Kidney epithelial cell (primary cell): ENCODE results near the gene DDR1. TPM values are rescaled to one million over a fixed set of nuclear protein-coding genes. Genes with fewer than 3 reads are reported as not detected.

Experiments used
- DNase-seq: peaks from one replicate; pipeline ENCODE4 v3.0.0-alpha.2; 2010; ENCODE audit warnings: low read depth
- H3K27me3 ChIP-seq: 2 replicates; pipeline ENCODE4 v1.6.0; 2011; ENCODE audit warnings: low read length; ENCODE audit not compliant: control insufficient read depth, insufficient read depth
- H3K36me3 ChIP-seq: 2 replicates; pipeline ENCODE4 v1.5.1; 2011; ENCODE audit warnings: low read length; ENCODE audit not compliant: control insufficient read depth, insufficient read depth
- H3K4me3 ChIP-seq: 2 replicates; pipeline ENCODE4 v1.5.1; 2011; ENCODE audit warnings: low read depth, mild to moderate bottlenecking, control low read depth, low read length
- CTCF ChIP-seq: IDR thresholded peaks from 2 replicates; pipeline ENCODE4 v1.5.1; 2011; ENCODE audit warnings: mild to moderate bottlenecking, moderate library complexity, low read length, control low read depth, inconsistent platforms; ENCODE audit not compliant: insufficient read depth, poor library complexity, severe bottlenecking
- total RNA-seq: library from RNA; depleted of rRNA; stranded (reverse); fragments of >200 nt; gene quantifications from 2 replicates; pipeline ENCODE4 v1.2.3, GENCODE V29; 2015

DDR1 gene
- total RNA-seq, 1 donor from 2014 or later: 171 TPM

- no peak for DNase-seq
- no peak for TF ChIP-seq CTCF
- H3K36me3 ChIP-seq: no peaks in the 10 kb centered on the region
- H3K4me3 ChIP-seq: no peak overlapping the region
- no peaks in the 10 kb centered on the region for H3K27me3 ChIP-seq
These were observed 50.7 kb downstream of the DDR1 start for GRCh38 chr6:30935018-30935417.

- H3K4me3 ChIP-seq: no peak overlapping the region
- H3K36me3 ChIP-seq: no peaks in the 10 kb centered on the region
- H3K27me3 ChIP-seq: no peaks in the 10 kb centered on the region
- no peak for DNase-seq
- no peak for TF ChIP-seq CTCF
These were observed 52.9 kb downstream of the DDR1 start for GRCh38 chr6:30937265-30937664.

- no peak for DNase-seq
- TF ChIP-seq CTCF: no peak
- no peak overlapping the region for H3K4me3 ChIP-seq
- no peaks in the 10 kb centered on the region for H3K36me3 ChIP-seq
- H3K27me3 ChIP-seq: no peaks in the 10 kb centered on the region
These were observed 54.4 kb downstream of the DDR1 start for GRCh38 chr6:30938730-30939129.

- Histone ChIP-seq H3K27me3 (no peaks in the 10 kb centered on the region), H3K36me3 (no peaks in the 10 kb centered on the region), H3K4me3 (no peak overlapping the region)
- no peak for TF ChIP-seq CTCF
- DNase-seq: no peak
These were observed 55.2 kb downstream of the DDR1 start for GRCh38 chr6:30939473-30939872.

- H3K27me3 ChIP-seq: no peaks in the 10 kb centered on the region
- no peak for DNase-seq
- no peaks in the 10 kb centered on the region for H3K36me3 ChIP-seq
- H3K4me3 ChIP-seq: no peak within 1 kb of the TSS
- no peak for TF ChIP-seq CTCF
These were observed 56.2 kb downstream of the DDR1 start, which contains the start of gene MUCL3 for GRCh38 chr6:30940361-30940986. TSS of gene MUCL3 (plus strand) at chr6:30940973. CDS start at chr6:30941000, 27 bp downstream.
